ENCODE results near the gene TMEM121. TPM values are rescaled to one million over a fixed set of nuclear protein-coding genes. Genes with fewer than 3 reads are reported as not detected.
A peak's percentile ranks its signal among the peaks of the same experiment; 100 is the strongest.

TMEM121 gene
- total RNA-seq, 3 donors from 2014 or later (not counting 1 experiment from before 2014, with no cell fraction given), result 0.54 to 0.80 TPM; not detected in 1

DNA sequence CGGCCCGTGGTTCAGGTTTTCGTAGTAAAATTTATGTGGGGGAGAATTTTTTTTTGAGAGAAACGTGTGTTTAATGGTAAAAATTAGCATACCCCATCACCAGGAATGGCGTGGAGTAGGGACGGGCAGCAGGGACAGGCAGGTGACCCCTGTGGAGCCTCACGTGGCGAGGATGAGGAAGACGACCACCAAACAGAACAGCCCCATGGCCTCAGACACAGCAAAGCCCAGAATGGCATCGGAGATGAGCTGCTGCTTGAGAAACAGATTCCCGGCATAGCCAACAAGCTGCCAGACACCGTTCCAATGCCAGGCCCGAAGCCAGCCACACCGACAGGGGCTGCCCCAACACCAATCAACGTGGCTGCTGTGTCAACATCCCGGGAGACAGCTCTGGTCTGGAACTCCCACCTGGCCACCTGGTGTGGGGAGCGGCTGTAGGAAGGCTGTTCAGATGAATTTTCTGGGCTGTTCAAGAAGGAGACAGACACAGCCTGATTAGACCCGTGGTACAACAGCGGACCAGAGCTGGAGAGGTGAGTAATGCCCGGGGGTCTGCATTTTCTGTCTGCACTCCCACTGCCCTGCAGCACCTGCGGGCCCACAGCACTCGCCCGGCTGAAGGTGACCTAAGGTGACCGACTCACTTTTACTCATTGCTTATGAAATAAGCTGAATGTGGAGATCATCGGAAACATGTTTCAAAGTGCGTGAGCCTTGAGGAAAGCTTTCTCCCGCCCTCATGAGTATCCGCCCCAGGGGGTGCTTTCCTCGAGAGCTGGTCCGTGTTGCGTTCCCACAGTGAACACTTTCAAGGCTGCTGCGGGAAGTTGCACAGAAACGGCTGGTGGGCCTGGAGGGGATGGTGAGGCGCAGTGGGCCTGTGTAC is 10.6 kb downstream of the TMEM121 start:
- no peak overlapping the region for H3K4me3 ChIP-seq (ENCODE audit: low read length)
- intact Hi-C loops (cut with micrococcal nuclease), result no loop called here
- H3K27ac Mint-ChIP-seq, result no peak overlapping the region
- peaks cover 16% of the 10 kb centered on the region for H3K4me1 ChIP-seq (ENCODE audit: control insufficient read depth, insufficient read depth, low read length)
- H3K9me3 Mint-ChIP-seq, result no peaks in the 10 kb centered on the region
- TF ChIP-seq, protein P1, sequence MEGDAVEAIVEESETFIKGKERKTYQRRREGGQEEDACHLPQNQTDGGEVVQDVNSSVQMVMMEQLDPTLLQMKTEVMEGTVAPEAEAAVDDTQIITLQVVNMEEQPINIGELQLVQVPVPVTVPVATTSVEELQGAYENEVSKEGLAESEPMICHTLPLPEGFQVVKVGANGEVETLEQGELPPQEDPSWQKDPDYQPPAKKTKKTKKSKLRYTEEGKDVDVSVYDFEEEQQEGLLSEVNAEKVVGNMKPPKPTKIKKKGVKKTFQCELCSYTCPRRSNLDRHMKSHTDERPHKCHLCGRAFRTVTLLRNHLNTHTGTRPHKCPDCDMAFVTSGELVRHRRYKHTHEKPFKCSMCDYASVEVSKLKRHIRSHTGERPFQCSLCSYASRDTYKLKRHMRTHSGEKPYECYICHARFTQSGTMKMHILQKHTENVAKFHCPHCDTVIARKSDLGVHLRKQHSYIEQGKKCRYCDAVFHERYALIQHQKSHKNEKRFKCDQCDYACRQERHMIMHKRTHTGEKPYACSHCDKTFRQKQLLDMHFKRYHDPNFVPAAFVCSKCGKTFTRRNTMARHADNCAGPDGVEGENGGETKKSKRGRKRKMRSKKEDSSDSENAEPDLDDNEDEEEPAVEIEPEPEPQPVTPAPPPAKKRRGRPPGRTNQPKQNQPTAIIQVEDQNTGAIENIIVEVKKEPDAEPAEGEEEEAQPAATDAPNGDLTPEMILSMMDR (IDR thresholded peaks at IDR 0.05), result no peak
- H3K36me3 ChIP-seq (ENCODE audit: control insufficient read depth, insufficient read depth, low read length), result no peaks in the 10 kb centered on the region
- no peak for DNase-seq
- H3K4me3 Mint-ChIP-seq, result no peak overlapping the region
- no peak for ATAC-seq
- no peaks in the 10 kb centered on the region for H3K27me3 ChIP-seq (ENCODE audit: control insufficient read depth, insufficient read depth, low read length)
- H3K27ac ChIP-seq (ENCODE audit: low read length), result no peak overlapping the region
- H3K4me1 Mint-ChIP-seq, result no peaks in the 10 kb centered on the region
- 83% methylated on average over 34 of the region's 34 CpGs for WGBS (ENCODE audit: insufficient coverage)
- H3K36me3 Mint-ChIP-seq, result no peaks in the 10 kb centered on the region
- peaks cover 9 to 26% of the 10 kb centered on the region in 2 donors for H3K27me3 Mint-ChIP-seq (ENCODE audit: low read depth in 2 of 2)
- H3K9me3 ChIP-seq (ENCODE audit: control insufficient read depth, insufficient read depth, low read length), result no peaks in the 10 kb centered on the region

DNA sequence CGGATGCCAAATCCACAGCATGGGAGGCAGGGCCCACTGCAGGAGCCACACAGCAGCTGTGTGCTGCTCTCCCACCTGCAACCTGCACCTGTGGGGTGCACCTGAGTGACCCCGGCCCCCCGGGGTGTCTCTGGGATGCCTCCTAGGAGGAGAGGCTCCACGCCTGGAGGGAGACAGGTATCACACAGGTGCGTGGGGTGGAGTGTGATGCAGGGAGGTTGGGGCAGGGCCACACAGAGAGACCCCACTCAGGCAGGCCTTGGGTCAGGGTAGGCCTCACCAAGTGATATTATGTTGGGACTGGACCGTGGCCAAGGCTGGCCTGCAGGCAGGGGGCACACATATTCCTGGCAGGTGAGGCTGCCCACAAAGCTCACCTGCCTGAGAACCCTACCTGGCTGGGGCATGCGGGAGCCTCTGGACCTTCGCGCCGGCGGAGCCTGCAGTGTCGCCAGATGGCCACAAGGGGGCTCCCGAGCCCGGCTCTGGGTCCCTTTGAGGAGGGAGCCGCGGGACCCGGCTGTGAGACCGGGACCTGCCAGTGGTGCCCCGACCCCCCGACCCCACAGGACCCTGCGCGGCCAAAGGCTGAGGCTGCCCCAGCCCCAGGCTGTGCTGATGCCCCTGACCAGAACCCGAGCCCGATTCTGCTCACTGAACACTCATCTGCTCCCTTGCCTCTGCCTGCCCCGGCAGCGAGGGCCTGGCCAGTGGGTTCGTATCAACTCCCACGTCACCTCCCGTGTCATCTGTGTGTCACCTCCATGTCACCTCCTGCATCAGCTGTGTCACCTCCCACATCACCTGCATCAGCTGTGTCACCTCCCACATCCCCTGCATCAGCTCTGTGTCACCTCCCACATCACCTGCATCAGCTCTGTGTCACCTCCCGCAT is 11.4 kb downstream of the TMEM121 start:
- Histone ChIP-seq H3K36me3 (ENCODE audit: control insufficient read depth, insufficient read depth, low read length) (no peaks in the 10 kb centered on the region), H3K9me3 (ENCODE audit: control insufficient read depth, insufficient read depth, low read length) (no peaks in the 10 kb centered on the region), H3K4me1 (ENCODE audit: control insufficient read depth, insufficient read depth, low read length) (peaks cover 7% of the 10 kb centered on the region), H3K27me3 (ENCODE audit: control insufficient read depth, insufficient read depth, low read length) (no peaks in the 10 kb centered on the region), H3K27ac (ENCODE audit: low read length) (no peak overlapping the region), H3K4me3 (ENCODE audit: low read length) (no peak overlapping the region)
- peak; percentile 69 to 80 for DNase-seq
- Mint-ChIP-seq H3K36me3 (no peaks in the 10 kb centered on the region), H3K4me3 (no peak overlapping the region), H3K27me3 (ENCODE audit: low read depth in 2 of 2) (peaks cover 10 to 24% of the 10 kb centered on the region in 2 donors), H3K27ac (no peak overlapping the region), H3K9me3 (peaks cover 0 to 4% of the 10 kb centered on the region in 2 donors), H3K4me1 (no peaks in the 10 kb centered on the region)
- intact Hi-C loops (cut with micrococcal nuclease), result no loop called here
- TF ChIP-seq, protein P1 (IDR thresholded peaks at IDR 0.05), result peak; percentile 99
- ATAC-seq, result peak; percentile 80 to 97 (median 92)
- WGBS (ENCODE audit: insufficient coverage), result 23% methylated on average over 30 of the region's 30 CpGs

DNA sequence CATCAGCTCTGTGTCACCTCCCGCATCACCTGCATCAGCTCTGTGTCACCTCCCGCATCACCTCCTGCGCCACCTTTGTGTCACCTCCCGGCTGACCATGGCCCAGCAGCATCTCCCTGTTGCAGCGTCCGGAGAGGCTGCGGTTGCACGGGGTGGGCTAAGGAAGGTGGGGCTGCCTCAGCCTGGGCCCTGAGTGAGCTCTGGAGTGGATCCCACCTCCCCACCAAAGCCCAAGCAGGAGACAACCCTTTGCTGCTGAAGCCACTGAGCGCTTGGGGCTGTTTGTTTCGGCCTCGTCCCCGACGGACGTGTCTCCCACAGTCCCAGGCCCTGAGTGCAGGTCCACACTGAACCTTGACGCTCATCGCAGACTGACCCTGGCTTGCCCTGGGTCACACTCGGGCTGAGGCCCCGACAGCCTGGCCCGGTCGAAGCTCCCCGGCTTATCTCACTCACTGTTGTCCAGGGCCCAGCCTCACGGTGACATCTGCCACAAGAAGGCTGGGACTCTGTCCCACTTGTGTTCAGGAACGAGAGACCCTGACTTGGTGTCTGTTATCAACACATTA is 12.2 kb downstream of the TMEM121 start:
- WGBS (ENCODE audit: insufficient coverage), result 87% methylated on average over 23 of the region's 23 CpGs
- peaks cover 4% of the 10 kb centered on the region for H3K4me1 ChIP-seq (ENCODE audit: control insufficient read depth, insufficient read depth, low read length)
- no peaks in the 10 kb centered on the region for H3K36me3 Mint-ChIP-seq
- no peak overlapping the region for H3K27ac Mint-ChIP-seq
- TF ChIP-seq, protein P1 (IDR thresholded peaks at IDR 0.05), result no peak
- no peak for DNase-seq
- no peak overlapping the region for H3K27ac ChIP-seq (ENCODE audit: low read length)
- H3K4me1 Mint-ChIP-seq, result no peaks in the 10 kb centered on the region
- no peak overlapping the region for H3K4me3 ChIP-seq (ENCODE audit: low read length)
- no peak for ATAC-seq
- no peak overlapping the region for H3K4me3 Mint-ChIP-seq
- H3K27me3 ChIP-seq (ENCODE audit: control insufficient read depth, insufficient read depth, low read length), result no peaks in the 10 kb centered on the region
- H3K27me3 Mint-ChIP-seq (ENCODE audit: low read depth in 2 of 2), result peaks cover 17 to 24% of the 10 kb centered on the region in 2 donors
- peaks cover 0 to 6% of the 10 kb centered on the region in 2 donors for H3K9me3 Mint-ChIP-seq
- intact Hi-C loops (cut with micrococcal nuclease), result no loop called here
- no peaks in the 10 kb centered on the region for H3K9me3 ChIP-seq (ENCODE audit: control insufficient read depth, insufficient read depth, low read length)
- no peaks in the 10 kb centered on the region for H3K36me3 ChIP-seq (ENCODE audit: control insufficient read depth, insufficient read depth, low read length)

All from natural killer cell (primary cell).